Astrocyte of the spinal cord (primary cell): ENCODE results near the gene LMOD1.
"Not testable (repeated sequence)": the region's sequence is repeated elsewhere in the genome, so short reads cannot be mapped to it uniquely, and the experiment has no call there.

Source experiments
- DNase-seq: peaks from one replicate; pipeline ENCODE4 v3.0.0; 2011; ENCODE audit warnings: low read depth, low spot score
- H3K4me3 ChIP-seq: 2 replicates; pipeline ENCODE4 v1.5.1; 2011; ENCODE audit warnings: low read depth, mild to moderate bottlenecking, low read length, moderate library complexity
- in situ Hi-C: cut with HindIII; loops from 2 replicates; pipeline ENCODE4 v1.10.0; 2017; ENCODE audit warnings: low sequenced_read_pairs
- TF ChIP-seq, protein P1 (sequence below): IDR thresholded peaks from 2 replicates; pipeline ENCODE4 v1.5.1; 2012; ENCODE audit warnings: low read depth, mild to moderate bottlenecking, low read length, inconsistent platforms

LMOD1 gene

DNA sequence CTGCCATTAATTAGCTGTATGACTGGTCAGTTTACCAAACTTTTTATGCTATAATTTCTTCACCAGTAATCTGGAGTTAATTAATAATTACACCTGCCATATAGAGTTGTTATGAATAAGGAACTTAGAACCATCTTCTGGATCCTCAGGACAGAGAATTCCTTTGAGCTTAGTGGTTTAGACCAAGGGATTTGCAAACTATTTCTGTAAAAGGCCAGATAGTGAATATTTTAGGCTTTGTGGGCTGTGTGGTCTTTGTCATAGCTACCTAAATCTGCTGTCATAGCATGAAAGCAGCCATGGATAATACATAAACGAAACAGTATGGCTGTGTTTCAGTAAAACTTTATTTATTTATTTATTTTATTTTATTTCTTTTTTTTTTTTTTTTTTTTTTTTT lies 17.9 kb upstream of the LMOD1 start:
- H3K4me3 ChIP-seq: no peak overlapping the region
- DNase-seq: no peak
- TF ChIP-seq, protein P1, sequence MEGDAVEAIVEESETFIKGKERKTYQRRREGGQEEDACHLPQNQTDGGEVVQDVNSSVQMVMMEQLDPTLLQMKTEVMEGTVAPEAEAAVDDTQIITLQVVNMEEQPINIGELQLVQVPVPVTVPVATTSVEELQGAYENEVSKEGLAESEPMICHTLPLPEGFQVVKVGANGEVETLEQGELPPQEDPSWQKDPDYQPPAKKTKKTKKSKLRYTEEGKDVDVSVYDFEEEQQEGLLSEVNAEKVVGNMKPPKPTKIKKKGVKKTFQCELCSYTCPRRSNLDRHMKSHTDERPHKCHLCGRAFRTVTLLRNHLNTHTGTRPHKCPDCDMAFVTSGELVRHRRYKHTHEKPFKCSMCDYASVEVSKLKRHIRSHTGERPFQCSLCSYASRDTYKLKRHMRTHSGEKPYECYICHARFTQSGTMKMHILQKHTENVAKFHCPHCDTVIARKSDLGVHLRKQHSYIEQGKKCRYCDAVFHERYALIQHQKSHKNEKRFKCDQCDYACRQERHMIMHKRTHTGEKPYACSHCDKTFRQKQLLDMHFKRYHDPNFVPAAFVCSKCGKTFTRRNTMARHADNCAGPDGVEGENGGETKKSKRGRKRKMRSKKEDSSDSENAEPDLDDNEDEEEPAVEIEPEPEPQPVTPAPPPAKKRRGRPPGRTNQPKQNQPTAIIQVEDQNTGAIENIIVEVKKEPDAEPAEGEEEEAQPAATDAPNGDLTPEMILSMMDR: no peak
- in situ Hi-C loops: no loop called here

DNA sequence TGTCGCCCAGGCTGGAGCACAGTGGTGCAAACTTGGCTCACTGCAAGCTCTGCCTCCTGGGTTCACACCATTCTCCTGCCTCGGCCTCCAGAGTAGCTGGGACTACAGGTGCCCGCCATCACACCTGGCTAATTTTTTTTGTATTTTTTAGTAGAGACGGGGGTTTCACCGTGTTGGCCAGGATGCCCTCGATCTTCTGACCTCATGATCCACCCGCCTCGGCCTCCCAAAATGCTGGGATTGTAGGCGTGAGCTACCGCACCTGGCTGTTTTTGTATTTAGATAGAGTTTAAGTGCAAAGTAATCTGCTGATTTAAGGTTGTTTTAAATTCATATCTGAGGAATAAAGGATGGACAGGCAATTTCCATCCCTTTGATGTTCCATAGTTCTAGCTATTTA lies 16.0 kb upstream of the LMOD1 start:
- in situ Hi-C loops, H3K4me3 ChIP-seq, DNase-seq: not testable (repeated sequence)

DNA sequence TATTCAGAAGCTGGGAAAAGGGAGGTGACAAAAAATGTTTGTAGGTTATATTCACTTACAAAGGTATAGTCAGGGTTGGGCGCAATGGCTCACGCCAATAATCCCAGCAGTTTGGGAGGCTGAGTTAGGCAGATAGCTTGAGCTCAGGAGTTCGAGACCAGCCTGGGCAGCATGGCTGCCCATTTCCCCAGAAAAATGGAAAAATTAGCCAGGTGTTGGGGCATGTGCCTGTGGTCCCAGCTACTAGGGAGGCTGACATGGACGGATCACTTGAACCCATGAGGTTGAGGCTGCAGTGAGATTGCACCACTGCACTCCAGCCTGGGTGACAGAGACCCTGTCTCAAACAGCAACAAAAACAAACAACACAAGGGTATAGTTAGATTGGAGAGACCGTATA lies 12.0 kb upstream of the LMOD1 start:
- no peak overlapping the region for H3K4me3 ChIP-seq
- no peak for DNase-seq
- TF ChIP-seq, protein P1: no peak
- in situ Hi-C loops: no loop called here

GRCh38 chr1:201955729-201956143 lies 9.4 kb upstream of the LMOD1 start:
- DNase-seq: no peak
- TF ChIP-seq, protein P1: no peak
- in situ Hi-C loops: no loop called here
- peak overlapping the region; percentile 80 for H3K4me3 ChIP-seq

DNA sequence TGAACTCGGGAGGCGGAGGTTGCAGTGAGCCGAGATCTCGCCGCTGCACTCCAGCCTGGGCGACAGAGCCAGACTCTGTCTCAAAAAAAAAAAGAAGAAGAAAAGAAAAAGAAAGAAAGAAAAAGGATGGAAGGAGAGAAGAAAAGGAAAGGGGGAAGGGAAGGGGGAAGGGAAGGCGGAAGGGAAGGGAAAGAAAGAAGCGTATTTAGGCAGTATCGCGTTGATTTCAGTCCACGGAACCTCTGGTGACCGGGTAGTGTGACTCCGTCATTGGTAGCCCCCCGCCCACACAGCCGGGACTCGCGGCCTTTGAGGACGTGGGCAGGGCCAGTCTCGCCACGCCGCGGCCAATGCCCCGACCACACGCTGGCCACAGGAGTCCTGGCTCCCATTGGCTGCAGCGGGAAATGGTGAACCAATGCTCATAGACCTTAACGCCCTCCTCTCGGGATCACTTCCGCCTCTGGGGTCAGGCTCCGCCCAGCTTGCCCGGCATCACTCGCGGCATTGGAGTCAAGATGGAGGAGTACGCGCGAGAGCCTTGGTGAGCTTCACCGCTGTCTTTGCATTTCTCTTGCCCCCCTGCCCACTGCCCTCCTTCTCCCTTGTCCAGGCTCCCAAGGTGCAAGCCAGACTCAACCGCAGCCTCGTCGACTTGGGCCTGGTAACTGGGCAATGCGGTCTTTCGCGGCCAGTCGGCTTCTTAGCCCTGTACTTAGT lies 8.8 kb upstream of the LMOD1 start, which contains the start of gene TIMM17A:
TIMM17A (plus strand) TSS at position 495 of the 720 bp plus-strand sequence; CDS start at position 519, 24 bp downstream.
- in situ Hi-C loops: no loop called here
- TF ChIP-seq, protein P1: no peak
- DNase-seq: peak; percentile 98
- H3K4me3 ChIP-seq: peak within 1 kb of the TSS; percentile 80

DNA sequence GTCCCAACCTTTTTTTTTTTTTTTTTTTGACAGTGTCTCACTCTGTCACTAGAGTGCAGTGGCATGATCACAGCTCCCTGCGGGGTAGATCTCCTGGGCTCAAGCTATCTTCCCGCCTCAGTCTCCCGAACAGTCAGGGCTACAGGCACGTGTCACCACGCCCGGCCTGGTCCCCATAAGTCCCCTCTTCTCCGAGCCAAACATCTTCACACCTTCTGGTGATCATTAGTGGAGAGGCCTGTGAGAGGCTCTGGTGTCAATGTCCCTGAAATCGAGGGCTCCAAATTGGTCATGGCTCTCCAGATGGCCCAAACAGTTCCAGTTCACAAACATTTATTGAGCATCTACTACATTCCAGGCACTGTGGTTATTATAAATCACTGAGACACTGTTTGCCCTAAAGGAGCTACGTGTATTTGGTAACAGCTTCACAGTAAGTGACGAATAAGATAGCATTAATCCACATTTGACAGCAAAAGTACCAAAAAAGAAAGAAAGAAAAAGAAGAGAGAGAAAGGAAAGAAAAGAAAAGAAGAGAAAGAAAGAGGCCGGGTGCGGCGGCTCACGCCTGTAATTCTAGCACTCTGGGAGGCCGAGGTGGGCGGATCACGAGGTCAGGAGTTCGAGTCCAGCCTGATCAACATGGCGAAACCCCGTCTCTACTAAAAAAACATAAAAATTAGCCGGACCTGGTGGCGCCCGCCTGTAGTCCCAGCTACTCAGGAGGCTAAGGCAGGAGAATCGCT lies 8.1 kb upstream of the LMOD1 start:
- TF ChIP-seq, protein P1: no peak
- in situ Hi-C loops: no loop called here
- no peak for DNase-seq
- H3K4me3 ChIP-seq: peak overlapping the region; percentile 80

DNA sequence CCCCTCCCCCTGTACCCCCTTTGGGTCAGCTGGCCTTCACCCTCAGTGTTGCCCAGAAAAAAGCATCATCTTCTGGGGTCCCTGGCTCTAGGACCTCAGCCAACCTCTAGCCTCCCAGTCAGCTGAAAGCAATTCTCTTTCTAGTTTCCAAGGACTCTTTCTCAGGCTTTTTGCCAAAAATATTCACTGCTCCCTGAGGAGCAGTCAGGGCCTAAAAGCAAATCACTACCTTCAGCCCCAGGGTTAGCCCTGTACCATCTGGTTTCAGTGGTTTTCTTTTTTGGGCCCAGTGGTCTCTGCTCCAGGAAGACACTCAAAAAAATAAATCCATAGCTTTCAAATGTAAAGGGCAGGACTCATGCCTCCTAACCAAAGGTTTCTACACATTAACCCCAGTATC lies 3.1 kb upstream of the LMOD1 start:
- H3K4me3 ChIP-seq: no peak overlapping the region
- in situ Hi-C loops: no loop called here
- TF ChIP-seq, protein P1: no peak
- no peak for DNase-seq
